IMR-90 (cell line): Measurements from ENCODE around the gene ADARB2. TPM values are rescaled to one million over a fixed set of nuclear protein-coding genes. Genes with fewer than 3 reads are reported as not detected.

Source experiments
- ATAC-seq: fragments of 200-7000 bp; cut with Tn5 transposase; 2 replicates; pipeline ENCODE4 v1.9.1; 2020; ENCODE audit warnings: low read depth, mild to moderate bottlenecking, moderate library complexity
- BruUV-seq: library from RNA; stranded (reverse); fragments of 400-500 nt; replicated peaks from 2 replicates; lab custom pipeline; 2021; lab: Mats Ljungman, UMichigan
- CTCF ChIA-PET: fragments of 300-600 bp; formaldehyde crosslinking; extraction: SDS; loops from one replicate; lab custom pipeline; 2021; ENCODE audit warnings: antibody characterized with exemption; lab: Yijun Ruan, JAX
- POLR2A ChIA-PET: fragments of 300-600 bp; sonication (Branson Sonifier 250); formaldehyde crosslinking; loops from one replicate; lab custom pipeline; 2022; ENCODE audit warnings: antibody characterized with exemption; ENCODE audit not compliant: unreplicated experiment; lab: Charles Lee
- DNase-seq: peaks from one replicate; pipeline ENCODE4 v3.0.0; 2013
- H2AFZ ChIP-seq: replicated peaks from 2 replicates; pipeline ENCODE3; 2013; ENCODE audit warnings: low read length, mild to moderate bottlenecking; ENCODE audit not compliant: poor library complexity
- H2AK5ac ChIP-seq: 2 replicates; pipeline ENCODE4 v1.6.1; 2013; ENCODE audit warnings: low read depth, low read length, inconsistent platforms
- H2AK9ac ChIP-seq: replicated peaks from 2 replicates; pipeline ENCODE3; 2013; ENCODE audit warnings: mild to moderate bottlenecking, low read depth, low read length, moderate library complexity; ENCODE audit not compliant: poor library complexity
- H2BK120ac ChIP-seq: 2 replicates; pipeline ENCODE4 v1.6.1; 2013; ENCODE audit warnings: low read depth, low read length, inconsistent platforms
- H2BK15ac ChIP-seq: 3 replicates; pipeline ENCODE4 v1.6.1; 2013; ENCODE audit warnings: low read depth, low read length, inconsistent platforms
- H2BK20ac ChIP-seq: 2 replicates; pipeline ENCODE4 v1.6.1; 2013; ENCODE audit warnings: low read depth, mild to moderate bottlenecking, inconsistent platforms, low read length, moderate library complexity
- H2BK5ac ChIP-seq: 2 replicates; pipeline ENCODE4 v1.6.1; 2013; ENCODE audit warnings: mild to moderate bottlenecking, low read depth, low read length, inconsistent platforms; ENCODE audit not compliant: poor library complexity, severe bottlenecking
- H3K14ac ChIP-seq: replicated peaks from 2 replicates; pipeline ENCODE4 v1.6.1; 2013; ENCODE audit warnings: low read depth, low read length, inconsistent platforms
- H3K18ac ChIP-seq: 2 replicates; pipeline ENCODE4 v1.6.1; 2013; ENCODE audit warnings: low read depth, low read length, control low read depth
- H3K23ac ChIP-seq: 2 replicates; pipeline ENCODE4 v1.6.1; 2013; ENCODE audit warnings: low read depth, low read length, inconsistent platforms
- H3K27ac ChIP-seq: 2 replicates; pipeline ENCODE4 v1.5.1; 2013; ENCODE audit warnings: mild to moderate bottlenecking, control low read depth, low read length; ENCODE audit not compliant: insufficient read depth
- H3K27me3 ChIP-seq: 2 replicates; pipeline ENCODE4 v1.6.1; 2013; ENCODE audit warnings: low read length; ENCODE audit not compliant: control insufficient read depth, insufficient read depth
- H3K36me3 ChIP-seq: 2 replicates; pipeline ENCODE4 v1.6.1; 2013; ENCODE audit warnings: low read length, mixed read lengths; ENCODE audit not compliant: control insufficient read depth, insufficient read depth
- H3K4ac ChIP-seq: 2 replicates; pipeline ENCODE4 v1.6.1; 2013; ENCODE audit warnings: low read depth, low read length, inconsistent platforms
- H3K4me1 ChIP-seq: 2 replicates; pipeline ENCODE4 v1.6.1; 2013; ENCODE audit warnings: low read length, mixed read lengths; ENCODE audit not compliant: control insufficient read depth, insufficient read depth
- H3K4me2 ChIP-seq: 2 replicates; pipeline ENCODE4 v1.6.1; 2013; ENCODE audit warnings: low read depth, mild to moderate bottlenecking, control low read depth, low read length, moderate library complexity
- H3K4me3 ChIP-seq: 2 replicates; pipeline ENCODE4 v1.5.1; 2013; ENCODE audit warnings: low read depth, mild to moderate bottlenecking, control low read depth, low read length, moderate library complexity; ENCODE audit not compliant: insufficient read depth
- H3K56ac ChIP-seq: 2 replicates; pipeline ENCODE4 v1.6.1; 2013; ENCODE audit warnings: low read length, inconsistent platforms; ENCODE audit not compliant: insufficient read depth; ENCODE audit errors: extremely low read depth
- H3K79me1 ChIP-seq, 2 experiments: 2 replicates each; pipeline ENCODE4 v1.6.1; 2013; ENCODE audit warnings: low read length in 2 of 2, inconsistent platforms in 1 of 2, low read depth in 1 of 2
- H3K9ac ChIP-seq: 2 replicates; pipeline ENCODE4 v1.6.1; 2013; ENCODE audit warnings: low read depth, low read length, control low read depth
- H3K9me1 ChIP-seq: 2 replicates; pipeline ENCODE4 v1.6.1; 2013; ENCODE audit warnings: low read length, inconsistent platforms; ENCODE audit not compliant: insufficient read depth
- H3K9me3 ChIP-seq: 2 replicates; pipeline ENCODE4 v1.6.1; 2013; ENCODE audit warnings: low read length; ENCODE audit not compliant: control insufficient read depth, insufficient read depth
- H4K20me1 ChIP-seq: 2 replicates; pipeline ENCODE4 v1.6.1; 2013; ENCODE audit warnings: low read length, inconsistent platforms; ENCODE audit not compliant: insufficient read depth
- H4K5ac ChIP-seq: 2 replicates; pipeline ENCODE4 v1.6.1; 2013; ENCODE audit warnings: mild to moderate bottlenecking, low read depth, low read length, control low read depth
- H4K8ac ChIP-seq, 2 experiments: 2 replicates each; pipeline ENCODE4 v1.6.1; 2013; ENCODE audit warnings: low read depth in 2 of 2, low read length in 2 of 2, control low read depth in 1 of 2, inconsistent platforms in 1 of 2
- H4K91ac ChIP-seq: 2 replicates; pipeline ENCODE4 v1.6.1; 2013; ENCODE audit warnings: low read depth, low read length, inconsistent platforms; ENCODE audit not compliant: insufficient read depth
- BHLHE40 ChIP-seq: fragments of 150-350 bp; IDR thresholded peaks from 2 replicates; pipeline ENCODE4 v1.6.1; 2016; ENCODE audit warnings: mild to moderate bottlenecking, low read depth, low read length
- CEBPB ChIP-seq: IDR thresholded peaks from 2 replicates; pipeline ENCODE4 v1.6.1; 2012; ENCODE audit warnings: low read depth, low read length, improper control_type of control experiment
- WGBS, 2 experiments: methylation state at CpG; one replicate each; pipeline versions ENCODE4 v1.1.5 to v1.1.7; 2013; ENCODE audit warnings: missing lambda C conversion rate in 2 of 2; ENCODE audit not compliant: insufficient read length in 1 of 2; ENCODE audit errors: extremely low coverage in 2 of 2; 5-methylcytosine and 5-hydroxymethylcytosine counted together
- dilution Hi-C: fragments of 300-500 bp; cut with HindIII; formaldehyde crosslinking; loops from one replicate; pipeline ENCODE4 v1.14.3; 2018; ENCODE audit warnings: low sequenced_read_pairs; ENCODE audit not compliant: unreplicated experiment
- in situ Hi-C: fragments of 300-500 bp; cut with MboI; formaldehyde crosslinking; loops from 3 replicates; pipeline ENCODE4 v1.14.3; 2019; ENCODE audit warnings: low sequenced_read_pairs, inconsistent platforms, mixed read lengths
- intact Hi-C: fragments of 100-400 bp; cut with micrococcal nuclease; formaldehyde crosslinking; loops from 2 replicates; pipeline ENCODE4 v1.10.0; 2022
- polyA plus RNA-seq, 3 experiments: library from polyadenylated mRNA; depleted of rRNA; stranded (reverse); fragments of >200 nt; gene quantifications; 2 replicates each; pipeline ENCODE4 v1.2.3, GENCODE V29; 2012; ENCODE audit warnings: low replicate concordance in 1 of 3
- total RNA-seq: library from RNA; depleted of rRNA; stranded (reverse); fragments of >200 nt; gene quantifications from 2 replicates; pipeline ENCODE4 v1.2.3, GENCODE V29; 2012
- TF ChIP-seq, protein P1 (sequence below): fragments of 150-350 bp; IDR thresholded peaks from 2 replicates; pipeline ENCODE4 v1.6.1; 2017; ENCODE audit warnings: mild to moderate bottlenecking, antibody characterized with exemption, low read length, low read depth

The ADARB2 gene
- total and polyA plus RNA-seq, 2 of the 4 experiments (the other 2 are of a cell fraction) = not detected

DNA sequence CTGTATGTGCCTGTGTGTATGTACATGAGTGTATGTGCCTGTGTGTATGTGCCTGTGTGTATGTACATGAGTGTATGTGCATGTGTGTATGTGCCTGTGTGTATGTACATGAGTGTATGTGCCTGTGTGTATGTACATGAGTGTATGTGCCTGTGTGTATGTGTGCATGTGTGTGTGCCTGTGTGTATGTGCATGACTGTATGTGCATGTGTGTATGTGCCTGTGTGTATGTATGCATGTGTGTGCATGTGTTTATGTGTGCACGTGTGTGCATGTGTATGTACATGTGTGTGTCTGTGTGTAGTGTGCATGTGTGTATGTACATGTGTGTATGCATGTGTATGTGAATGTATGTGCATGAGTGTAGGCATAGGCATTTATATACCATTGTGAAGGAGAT lies 274.8 kb downstream of the ADARB2 start:
- ChIA-PET POLR2A (no interaction called here), CTCF (no interaction called here)
- H3K79me1 ChIP-seq = no peaks in the 10 kb centered on the region
- ATAC-seq (no peak), DNase-seq (no peak)
- WGBS, 2 experiments = 33% methylated on average over 1 of the region's 1 CpG; no CpG with 5 or more reads in 1 of the 2 experiments
- H3K4me1 ChIP-seq = no peaks in the 10 kb centered on the region
- H4K5ac ChIP-seq = no peak overlapping the region
- no peak overlapping the region for H3K23ac ChIP-seq
- no peak overlapping the region for H3K4me3 ChIP-seq
- H3K4me2 ChIP-seq = no peak overlapping the region
- no peaks in the 10 kb centered on the region for H3K9me1 ChIP-seq
- in situ Hi-C loops (no loop called here), intact Hi-C loops (no loop called here), dilution Hi-C loops (no loop called here)
- no peak overlapping the region for H2BK15ac ChIP-seq
- H3K56ac ChIP-seq = no peak overlapping the region
- BruUV-seq = no TSS peak
- H2BK5ac ChIP-seq = no peak overlapping the region
- no peak overlapping the region for H2BK120ac ChIP-seq
- no peak overlapping the region for H3K14ac ChIP-seq
- peaks cover 36% of the 10 kb centered on the region for H3K9me3 ChIP-seq
- no peak overlapping the region for H2BK20ac ChIP-seq
- no peak overlapping the region for H3K4ac ChIP-seq
- no peaks in the 10 kb centered on the region for H3K27me3 ChIP-seq
- H2AK9ac ChIP-seq = no peak overlapping the region
- no peak overlapping the region for H4K8ac ChIP-seq
- no peak overlapping the region for H2AK5ac ChIP-seq
- no peak overlapping the region for H2AFZ ChIP-seq
- no peak overlapping the region for H4K91ac ChIP-seq
- TF ChIP-seq, protein P1, sequence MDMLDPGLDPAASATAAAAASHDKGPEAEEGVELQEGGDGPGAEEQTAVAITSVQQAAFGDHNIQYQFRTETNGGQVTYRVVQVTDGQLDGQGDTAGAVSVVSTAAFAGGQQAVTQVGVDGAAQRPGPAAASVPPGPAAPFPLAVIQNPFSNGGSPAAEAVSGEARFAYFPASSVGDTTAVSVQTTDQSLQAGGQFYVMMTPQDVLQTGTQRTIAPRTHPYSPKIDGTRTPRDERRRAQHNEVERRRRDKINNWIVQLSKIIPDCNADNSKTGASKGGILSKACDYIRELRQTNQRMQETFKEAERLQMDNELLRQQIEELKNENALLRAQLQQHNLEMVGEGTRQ = no peak
- TF ChIP-seq BHLHE40 = no peak
- no peak for TF ChIP-seq CEBPB
- no peak overlapping the region for H3K27ac ChIP-seq
- H3K18ac ChIP-seq = no peak overlapping the region
- no peak overlapping the region for H3K9ac ChIP-seq
- H4K20me1 ChIP-seq = no peaks in the 10 kb centered on the region
- H3K36me3 ChIP-seq = no peaks in the 10 kb centered on the region
